Ovary (tissue), 9 donors: ENCODE results near the gene PDE4D. TPM values are rescaled to one million over a fixed set of nuclear protein-coding genes. Genes with fewer than 3 reads are reported as not detected.

Source experiments
- DNase-seq, 5 donors: peaks; one replicate each; pipeline ENCODE4 v3.0.0-alpha.2; 2019 to 2020
- H3K27ac ChIP-seq, 2 donors: fragments of 200-600 bp; one replicate each; pipeline versions ENCODE4 v1.5.1 to v1.8.0; 2019 to 2022
- H3K27me3 ChIP-seq: fragments of 200-600 bp; one replicate; pipeline ENCODE4 v1.8.0; 2022
- H3K36me3 ChIP-seq: fragments of 200-600 bp; sonication (generic); one replicate; pipeline ENCODE4 v1.5.1; 2019
- H3K4me1 ChIP-seq: one replicate; pipeline ENCODE4 v1.8.1; 2013; ENCODE audit warnings: mild to moderate bottlenecking, moderate library complexity; ENCODE audit not compliant: insufficient read depth
- H3K4me3 ChIP-seq: fragments of 200-600 bp; sonication (generic); one replicate; pipeline ENCODE4 v1.5.1; 2017
- H3K9me3 ChIP-seq, 2 donors: fragments of 200-600 bp in 1 of 2; sonication (generic) in 1 of 2; one replicate each; pipeline versions ENCODE4 v1.5.1 to v1.8.1; 2013 to 2019; ENCODE audit warnings: mild to moderate bottlenecking in 1 of 2, moderate library complexity in 1 of 2
- EP300 ChIP-seq: sonication (generic); formaldehyde crosslinking; IDR thresholded peaks from one replicate; pipeline ENCODE4 v1.6.1; 2017; ENCODE audit warnings: antibody characterized with exemption
- POLR2A ChIP-seq: fragments of 450-650 bp; IDR thresholded peaks from one replicate; pipeline ENCODE4 v1.6.1; 2017; ENCODE audit warnings: antibody characterized with exemption, mild to moderate bottlenecking, moderate library complexity
- WGBS, 3 donors: extraction: QIAGEN DNeasy Blood & Tissue Kit in 1 of 3; methylation state at CpG; one replicate each; pipeline versions ENCODE4 v1.1.5 to v1.1.7; 2013 to 2017; 5-methylcytosine and 5-hydroxymethylcytosine counted together
- intact Hi-C, 4 donors: fragments of 100-400 bp; cut with DNase I; formaldehyde crosslinking; loops; one replicate each; pipeline versions ENCODE4 v1.11.0 to v1.15.1; 2022 to 2023
- polyA plus RNA-seq, 2 donors: library from polyadenylated mRNA; stranded (reverse); fragments of 200-250 nt in 1 of 2; fragments of 350-450 nt in 1 of 2; fragmentation: Illumina TruSeq in 1 of 2; extraction: RNeasy Lipid Tissue Mini Kit (QIAGEN cat#74804) in 1 of 2; gene quantifications; one replicate each; pipeline ENCODE4 v1.2.3, GENCODE V29; 2013 to 2014
- total RNA-seq, 7 donors: library from RNA; depleted of rRNA in 2 of 7; stranded (reverse); fragments of >200 nt in 2 of 7; fragmentation: NEBNext Ultra II Directional in 3 of 7; extraction: Animal tissue kit (Norgen Biotek cat#: 25700) in 3 of 7; gene quantifications; one replicate each; pipeline versions ENCODE4 v1.1.0 to v1.2.4, GENCODE V29; 2016 to 2023
- TF ChIP-seq, protein P1 (sequence below), 3 donors: fragments of 450-650 bp in 2 of 3; fragments of 200-600 bp in 1 of 3; IDR thresholded peaks; one replicate each; pipeline versions ENCODE4 v1.5.1 to v1.8.0; 2016 to 2022; ENCODE audit warnings: antibody characterized with exemption in 3 of 3, mild to moderate bottlenecking in 1 of 3
- donor health status: DM: no; HTN: no; CAD: no; lungs with moderate emphysema.
- donor health status: DM: no; HTN: no; CAD: no.
- donor health status: Bipolar disorder and iron deficiency.
- donor health status: DM: yes; HTN: yes; CAD: no.
- donor health status: DM: no; HTN: no; CAD: no.
- donor health status: DM: yes; HTN: yes; CAD: no.

The PDE4D gene
- total and polyA plus RNA-seq, 9 donors: 1.3 to 67.6 (median 8.4) TPM

DNA sequence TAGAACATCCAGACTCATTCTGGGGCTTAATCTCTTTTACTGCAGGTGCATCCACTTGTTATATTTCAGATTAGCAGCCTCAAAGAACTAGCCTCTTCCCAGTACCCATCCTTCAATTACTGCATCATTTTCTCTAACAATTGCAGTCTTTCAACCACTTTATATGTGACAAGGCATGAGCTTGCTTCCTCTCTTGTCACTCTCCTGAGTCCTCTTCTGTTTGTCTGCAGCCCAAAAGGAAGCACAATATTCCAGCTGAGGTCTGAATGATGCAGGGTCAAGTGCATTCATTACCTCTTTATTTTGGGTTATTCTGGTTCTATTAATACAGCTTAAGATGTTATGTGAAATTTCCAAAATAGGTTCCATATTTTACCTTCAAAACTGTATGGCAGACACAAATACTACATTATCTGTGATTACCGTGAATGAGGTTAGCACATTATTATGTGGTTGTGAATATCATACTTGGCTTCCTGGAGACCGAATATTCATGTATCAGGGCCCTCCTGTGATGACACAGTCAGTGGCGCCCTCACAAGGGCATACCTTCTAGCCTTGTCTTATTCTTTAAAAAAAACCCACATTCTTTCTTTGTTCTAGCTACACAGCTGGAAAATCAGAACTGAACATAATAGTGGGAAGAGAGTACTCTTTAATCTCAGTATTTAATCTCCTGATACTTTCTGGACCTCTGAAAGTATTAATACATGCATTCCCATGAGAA is 323.8 kb downstream of the PDE4D start:
- H3K9me3 ChIP-seq: no peaks in the 10 kb centered on the region
- TF ChIP-seq, protein P1, sequence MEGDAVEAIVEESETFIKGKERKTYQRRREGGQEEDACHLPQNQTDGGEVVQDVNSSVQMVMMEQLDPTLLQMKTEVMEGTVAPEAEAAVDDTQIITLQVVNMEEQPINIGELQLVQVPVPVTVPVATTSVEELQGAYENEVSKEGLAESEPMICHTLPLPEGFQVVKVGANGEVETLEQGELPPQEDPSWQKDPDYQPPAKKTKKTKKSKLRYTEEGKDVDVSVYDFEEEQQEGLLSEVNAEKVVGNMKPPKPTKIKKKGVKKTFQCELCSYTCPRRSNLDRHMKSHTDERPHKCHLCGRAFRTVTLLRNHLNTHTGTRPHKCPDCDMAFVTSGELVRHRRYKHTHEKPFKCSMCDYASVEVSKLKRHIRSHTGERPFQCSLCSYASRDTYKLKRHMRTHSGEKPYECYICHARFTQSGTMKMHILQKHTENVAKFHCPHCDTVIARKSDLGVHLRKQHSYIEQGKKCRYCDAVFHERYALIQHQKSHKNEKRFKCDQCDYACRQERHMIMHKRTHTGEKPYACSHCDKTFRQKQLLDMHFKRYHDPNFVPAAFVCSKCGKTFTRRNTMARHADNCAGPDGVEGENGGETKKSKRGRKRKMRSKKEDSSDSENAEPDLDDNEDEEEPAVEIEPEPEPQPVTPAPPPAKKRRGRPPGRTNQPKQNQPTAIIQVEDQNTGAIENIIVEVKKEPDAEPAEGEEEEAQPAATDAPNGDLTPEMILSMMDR (IDR thresholded peaks at IDR 0.05): no peak
- TF ChIP-seq POLR2A: no peak
- no peak for TF ChIP-seq EP300
- H3K27ac ChIP-seq: no peak overlapping the region
- H3K4me1 ChIP-seq: no peaks in the 10 kb centered on the region
- no peak for DNase-seq
- no peak overlapping the region for H3K4me3 ChIP-seq
- H3K36me3 ChIP-seq: no peaks in the 10 kb centered on the region
- intact Hi-C loops: no loop called here
- H3K27me3 ChIP-seq: no peaks in the 10 kb centered on the region
- 47 to 53% (median 48%) methylated on average over 3 of the region's 3 CpGs for WGBS, 3 donors

DNA sequence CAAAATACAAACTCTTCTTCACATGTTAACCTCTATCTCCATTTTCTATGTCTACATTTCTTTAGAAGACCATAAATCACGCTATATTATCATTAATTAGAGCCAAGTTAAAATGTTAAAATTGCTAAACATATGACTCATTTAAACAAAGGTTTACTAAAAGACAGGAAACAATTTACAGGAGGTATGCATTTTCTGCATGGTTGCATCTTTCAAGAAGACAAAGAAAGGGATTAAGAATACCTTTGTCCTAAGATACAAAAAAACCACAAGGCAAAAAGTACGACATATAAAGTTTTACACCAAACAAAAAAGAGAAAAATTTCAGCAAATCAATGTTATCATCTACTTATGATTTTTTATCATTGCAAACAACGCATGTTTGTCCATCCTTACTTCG is 324.4 kb downstream of the PDE4D start:
- intact Hi-C loops: no loop called here
- Histone ChIP-seq H3K4me3 (no peak overlapping the region), H3K27ac (no peak overlapping the region), H3K27me3 (no peaks in the 10 kb centered on the region), H3K36me3 (no peaks in the 10 kb centered on the region), H3K4me1 (no peaks in the 10 kb centered on the region), H3K9me3 (no peaks in the 10 kb centered on the region)
- 84 to 91% (median 89%) methylated on average over 4 of the region's 4 CpGs for WGBS, 3 donors
- DNase-seq: no peak
- TF ChIP-seq POLR2A (no peak), EP300 (no peak)
- TF ChIP-seq, protein P1 (IDR thresholded peaks at IDR 0.05): no peak

DNA sequence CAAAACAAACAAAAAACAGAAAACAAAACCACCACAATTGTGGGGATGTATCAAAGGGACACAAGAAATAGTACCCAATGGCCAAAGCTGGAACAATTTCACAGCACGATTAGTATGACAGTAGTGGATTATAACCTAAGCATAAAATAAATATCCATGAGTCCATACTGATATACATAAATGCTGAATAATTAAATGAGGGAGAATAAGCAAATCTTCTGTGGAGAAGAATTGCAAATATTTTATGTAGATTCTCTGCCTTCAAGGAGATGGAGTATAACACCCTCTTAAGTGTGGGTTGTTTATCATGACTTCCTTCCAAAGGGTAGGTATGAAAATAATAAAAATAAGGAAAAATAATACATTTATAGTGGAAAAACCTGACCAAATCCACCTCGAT is 325.4 kb downstream of the PDE4D start:
- no peaks in the 10 kb centered on the region for H3K27me3 ChIP-seq
- no peaks in the 10 kb centered on the region for H3K36me3 ChIP-seq
- H3K4me1 ChIP-seq: no peaks in the 10 kb centered on the region
- DNase-seq: no peak
- TF ChIP-seq POLR2A: no peak
- TF ChIP-seq, protein P1 (IDR thresholded peaks at IDR 0.05): no peak
- TF ChIP-seq EP300: no peak
- intact Hi-C loops: no loop called here
- no peak overlapping the region for H3K4me3 ChIP-seq
- no peaks in the 10 kb centered on the region for H3K9me3 ChIP-seq
- H3K27ac ChIP-seq: no peak overlapping the region
- 90 to 94% (median 91%) methylated on average over 2 of the region's 2 CpGs for WGBS, 3 donors

DNA sequence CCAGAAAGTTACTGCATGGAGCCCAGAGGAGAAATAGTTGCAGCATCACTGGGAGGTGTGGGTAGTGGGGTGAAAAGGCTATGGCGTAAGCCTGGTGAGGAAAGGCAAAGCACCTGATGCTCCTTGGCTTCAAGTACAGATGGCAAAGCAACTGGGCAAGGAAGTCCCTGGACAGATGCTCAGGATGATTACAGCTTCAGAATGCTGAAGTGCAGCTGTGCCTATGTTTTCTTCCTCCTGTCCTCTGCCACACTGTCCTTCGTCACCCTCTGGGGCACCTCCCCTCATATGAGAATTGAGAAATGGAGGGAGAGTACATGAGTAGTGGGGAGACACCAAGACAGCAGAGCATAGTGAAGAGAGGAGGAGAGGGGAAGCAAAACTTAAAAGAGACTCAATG is 328.0 kb downstream of the PDE4D start:
- WGBS, 3 donors: 92 to 96% (median 94%) methylated on average over 2 of the region's 2 CpGs
- intact Hi-C loops: no loop called here
- Histone ChIP-seq H3K9me3 (no peaks in the 10 kb centered on the region), H3K4me1 (no peaks in the 10 kb centered on the region), H3K36me3 (no peaks in the 10 kb centered on the region), H3K27me3 (no peaks in the 10 kb centered on the region), H3K27ac (no peak overlapping the region), H3K4me3 (no peak overlapping the region)
- no peak for DNase-seq
- TF ChIP-seq EP300 (no peak), POLR2A (no peak)
- TF ChIP-seq, protein P1 (IDR thresholded peaks at IDR 0.05): no peak
